ENCODE data around the gene RAD18. TPM values are rescaled to one million over a fixed set of nuclear protein-coding genes. Genes with fewer than 3 reads are reported as not detected.

RAD18 gene
- total RNA-seq, 2 experiments from 2014 or later: 44.5 to 45.4 TPM

DNA sequence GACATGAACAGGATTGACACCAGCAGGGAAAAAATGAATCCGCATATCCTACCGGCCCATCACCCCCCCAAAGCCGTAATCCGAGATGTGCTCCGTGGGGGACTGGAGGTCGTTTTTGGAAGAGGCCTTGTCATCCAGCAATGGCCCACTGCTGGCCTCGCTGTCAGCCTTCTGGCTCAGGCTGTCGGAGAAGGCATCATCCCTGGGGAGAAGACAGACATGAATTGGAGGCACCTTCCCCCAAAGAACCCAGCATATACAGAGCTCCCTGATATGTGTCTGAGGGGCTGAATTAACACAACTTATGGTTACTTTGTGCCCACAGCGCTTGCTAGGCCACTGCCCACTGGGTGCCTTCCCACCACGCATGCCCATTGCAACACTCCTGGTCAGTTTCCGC lies 29.6 kb upstream of the RAD18 start:
- H3K4me1 Mint-ChIP-seq (ENCODE audit: low read depth): peaks cover under 1% of the 10 kb centered on the region
- intact Hi-C loops (cut with micrococcal nuclease): no loop called here
- no peaks in the 10 kb centered on the region for H3K27me3 Mint-ChIP-seq (ENCODE audit: low read depth)
- H3K27ac Mint-ChIP-seq: no peak overlapping the region
- no peak overlapping the region for H3K4me3 Mint-ChIP-seq
- CTCF ChIA-PET: no interaction called here
- H3K36me3 Mint-ChIP-seq (ENCODE audit: low read depth): no peaks in the 10 kb centered on the region
- H3K9me3 Mint-ChIP-seq: no peaks in the 10 kb centered on the region
- DNase-seq: no peak

GRCh38 chr3:8992199-8992598 lies 28.9 kb upstream of the RAD18 start:
- no peaks in the 10 kb centered on the region for H3K27me3 Mint-ChIP-seq (ENCODE audit: low read depth)
- H3K36me3 Mint-ChIP-seq (ENCODE audit: low read depth): no peaks in the 10 kb centered on the region
- DNase-seq: no peak
- no peak overlapping the region for H3K27ac Mint-ChIP-seq
- intact Hi-C loops (cut with micrococcal nuclease): no loop called here
- H3K4me1 Mint-ChIP-seq (ENCODE audit: low read depth): peaks cover 3% of the 10 kb centered on the region
- no peak overlapping the region for H3K4me3 Mint-ChIP-seq
- no peaks in the 10 kb centered on the region for H3K9me3 Mint-ChIP-seq
- CTCF ChIA-PET: interaction anchor here (1.4 to 6.9 kb wide), 2 partner anchors 23 to 310 kb away, joined by 3 to 85 read pairs; no protein-coding TSS in a partner anchor

DNA sequence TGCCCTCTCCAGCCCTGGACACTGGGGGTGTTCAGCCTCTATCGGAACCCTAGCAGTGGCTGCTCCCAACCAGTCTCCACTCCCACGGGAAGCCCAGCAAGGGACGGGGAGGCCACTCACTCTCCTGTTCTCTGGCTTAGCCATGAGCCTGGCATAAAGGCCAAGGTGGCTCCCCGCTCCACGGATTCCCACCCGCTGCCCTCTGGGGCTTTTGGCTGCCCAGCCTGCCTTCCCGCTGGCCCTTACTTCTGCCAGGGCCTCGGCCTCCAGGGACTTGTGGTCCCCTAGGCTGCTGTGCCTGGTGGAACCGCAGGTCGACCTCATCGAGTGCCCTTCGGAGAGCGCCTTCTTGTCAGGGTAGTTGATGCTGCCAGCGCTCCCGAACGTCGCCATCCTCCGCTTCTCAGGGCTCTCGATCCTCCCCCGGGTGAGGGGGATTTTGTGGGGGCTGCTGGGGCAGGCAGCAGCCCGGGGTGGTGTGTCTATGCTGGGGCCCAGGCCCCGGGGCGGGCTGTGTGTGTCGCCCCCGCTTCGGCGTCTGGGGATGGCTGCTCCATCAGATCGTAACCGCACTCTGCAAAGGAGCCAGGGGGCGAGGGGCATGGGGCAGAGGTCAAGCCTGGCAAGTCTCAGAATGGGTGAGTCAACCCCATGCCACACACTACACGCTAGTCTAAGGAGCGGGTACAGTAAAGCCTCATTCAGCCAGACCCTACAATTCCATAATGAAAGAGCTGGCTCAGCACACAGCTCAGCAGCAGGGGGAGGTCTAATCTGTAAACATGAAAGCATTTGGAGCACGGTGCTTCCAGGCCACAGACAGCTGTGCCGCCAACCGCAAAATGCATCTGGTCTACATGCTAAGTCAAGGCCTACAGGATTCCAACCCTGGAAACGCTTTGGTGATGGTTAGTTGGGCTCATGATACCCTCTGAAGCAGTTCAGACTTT lies 27.3 kb upstream of the RAD18 start:
- CTCF ChIA-PET: interaction anchor here (1.4 to 6.9 kb wide), 2 partner anchors 21 to 312 kb away, joined by 3 to 85 read pairs; no protein-coding TSS in a partner anchor
- Mint-ChIP-seq H3K9me3 (no peaks in the 10 kb centered on the region), H3K27ac (no peak overlapping the region), H3K36me3 (ENCODE audit: low read depth) (no peaks in the 10 kb centered on the region), H3K27me3 (ENCODE audit: low read depth) (no peaks in the 10 kb centered on the region), H3K4me1 (ENCODE audit: low read depth) (peaks cover 3% of the 10 kb centered on the region), H3K4me3 (no peak overlapping the region)
- intact Hi-C loops (cut with micrococcal nuclease): no loop called here
- DNase-seq: no peak

- CTCF ChIA-PET: interaction anchor here (0.7 to 6.9 kb wide), 14 partner anchors 8 to 313 kb away, joined by 3 to 85 read pairs (median 4); partner anchors contain the start of gene SRGAP3
- no peaks in the 10 kb centered on the region for H3K36me3 Mint-ChIP-seq (ENCODE audit: low read depth)
- H3K9me3 Mint-ChIP-seq: no peaks in the 10 kb centered on the region
- intact Hi-C loops (cut with micrococcal nuclease): loop anchor here (1.0 kb wide), 4 partner anchors 78 to 313 kb away; partner anchors contain the start of gene SRGAP3
- DNase-seq: no peak
- no peak overlapping the region for H3K4me3 Mint-ChIP-seq
- peaks cover 3% of the 10 kb centered on the region for H3K4me1 Mint-ChIP-seq (ENCODE audit: low read depth)
- H3K27ac Mint-ChIP-seq: no peak overlapping the region
- H3K27me3 Mint-ChIP-seq (ENCODE audit: low read depth): no peaks in the 10 kb centered on the region
Measured at GRCh38 chr3:8988791-8989558, 25.7 kb upstream of the RAD18 start.

DNA sequence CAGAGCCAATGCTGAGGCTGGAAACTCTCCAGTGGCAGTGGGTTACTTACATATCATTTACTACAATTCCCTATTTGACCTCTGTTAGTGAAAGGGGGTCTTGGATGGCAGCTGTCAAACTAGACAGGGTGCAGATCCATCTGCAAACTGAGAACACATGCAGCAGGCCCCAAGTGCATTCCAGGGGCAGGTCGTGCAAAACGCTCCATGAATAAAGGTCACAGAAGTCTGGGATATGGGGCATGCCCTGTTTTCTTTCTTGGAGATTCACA lies 25.0 kb upstream of the RAD18 start:
- Mint-ChIP-seq H3K4me1 (ENCODE audit: low read depth) (peaks cover 3% of the 10 kb centered on the region), H3K27ac (no peak overlapping the region), H3K4me3 (no peak overlapping the region), H3K9me3 (no peaks in the 10 kb centered on the region), H3K27me3 (ENCODE audit: low read depth) (no peaks in the 10 kb centered on the region), H3K36me3 (ENCODE audit: low read depth) (no peaks in the 10 kb centered on the region)
- no peak for DNase-seq
- CTCF ChIA-PET: interaction anchor here (0.6 to 6.9 kb wide), 23 partner anchors 9 to 314 kb away, joined by 3 to 85 read pairs (median 4); partner anchors contain the start of gene SRGAP3
- intact Hi-C loops (cut with micrococcal nuclease): loop anchor here (1.0 kb wide), 4 partner anchors 79 to 314 kb away; partner anchors contain the start of gene SRGAP3

GRCh38 chr3:8987645-8988383 lies 24.5 kb upstream of the RAD18 start:
- Mint-ChIP-seq H3K36me3 (ENCODE audit: low read depth) (no peaks in the 10 kb centered on the region), H3K4me3 (no peak overlapping the region), H3K4me1 (ENCODE audit: low read depth) (peaks cover 3% of the 10 kb centered on the region), H3K9me3 (no peaks in the 10 kb centered on the region), H3K27ac (no peak overlapping the region), H3K27me3 (ENCODE audit: low read depth) (no peaks in the 10 kb centered on the region)
- peak; percentile 84 for DNase-seq
- intact Hi-C loops (cut with micrococcal nuclease): loop anchor here (1.0 kb wide), 4 partner anchors 79 to 314 kb away; partner anchors contain the start of gene SRGAP3
- CTCF ChIA-PET: interaction anchor here (0.6 to 6.9 kb wide), 32 partner anchors 9 to 478 kb away, joined by 3 to 85 read pairs (median 4); partner anchors contain the start of gene SRGAP3

GRCh38 chr3:8987226-8987625 lies 24.0 kb upstream of the RAD18 start:
- CTCF ChIA-PET: interaction anchor here (0.6 to 6.9 kb wide), 29 partner anchors 8 to 479 kb away, joined by 3 to 85 read pairs (median 5); partner anchors contain the start of gene SRGAP3
- intact Hi-C loops (cut with micrococcal nuclease): no loop called here
- Mint-ChIP-seq H3K27me3 (ENCODE audit: low read depth) (no peaks in the 10 kb centered on the region), H3K9me3 (no peaks in the 10 kb centered on the region), H3K4me3 (no peak overlapping the region), H3K36me3 (ENCODE audit: low read depth) (no peaks in the 10 kb centered on the region), H3K4me1 (ENCODE audit: low read depth) (peaks cover 3% of the 10 kb centered on the region), H3K27ac (no peak overlapping the region)
- DNase-seq: no peak

DNA sequence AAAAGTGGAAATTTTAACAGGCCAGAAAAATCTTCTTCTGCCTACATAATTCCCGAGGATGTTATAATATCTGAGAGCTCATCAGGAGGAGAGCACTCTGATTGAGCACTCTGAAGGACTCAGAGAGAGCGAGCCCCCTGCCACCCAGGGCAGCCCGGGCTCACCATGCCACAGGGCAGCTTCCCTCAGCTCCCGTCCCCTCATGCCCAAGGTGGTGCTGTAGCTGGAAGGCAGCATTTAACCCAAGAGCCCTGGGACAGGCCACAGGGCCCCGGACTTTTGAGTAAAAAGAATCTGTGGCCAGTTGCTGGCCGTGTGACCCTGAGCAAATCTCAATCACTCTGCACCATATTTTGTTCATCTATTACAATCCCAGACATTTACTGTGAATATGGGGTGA lies 23.5 kb upstream of the RAD18 start:
- H3K27me3 Mint-ChIP-seq (ENCODE audit: low read depth): no peaks in the 10 kb centered on the region
- no peaks in the 10 kb centered on the region for H3K36me3 Mint-ChIP-seq (ENCODE audit: low read depth)
- no peak overlapping the region for H3K4me3 Mint-ChIP-seq
- H3K4me1 Mint-ChIP-seq (ENCODE audit: low read depth): peaks cover 3% of the 10 kb centered on the region
- H3K9me3 Mint-ChIP-seq: no peaks in the 10 kb centered on the region
- no peak for DNase-seq
- no peak overlapping the region for H3K27ac Mint-ChIP-seq
- intact Hi-C loops (cut with micrococcal nuclease): no loop called here
- CTCF ChIA-PET: interaction anchor here (0.6 to 6.9 kb wide), 16 partner anchors 10 to 479 kb away, joined by 3 to 85 read pairs (median 6); partner anchors contain the start of gene SRGAP3

GRCh38 chr3:8985876-8986275 lies 22.6 kb upstream of the RAD18 start:
- Mint-ChIP-seq H3K27ac (no peak overlapping the region), H3K27me3 (ENCODE audit: low read depth) (no peaks in the 10 kb centered on the region), H3K36me3 (ENCODE audit: low read depth) (no peaks in the 10 kb centered on the region), H3K4me3 (no peak overlapping the region), H3K4me1 (ENCODE audit: low read depth) (peaks cover 3% of the 10 kb centered on the region), H3K9me3 (no peaks in the 10 kb centered on the region)
- intact Hi-C loops (cut with micrococcal nuclease): no loop called here
- no peak for DNase-seq
- CTCF ChIA-PET: interaction anchor here (1.0 to 6.9 kb wide), 6 partner anchors 14 to 317 kb away, joined by 3 to 85 read pairs (median 16); partner anchors contain the start of gene SRGAP3

GRCh38 chr3:8985411-8985831 lies 22.1 kb upstream of the RAD18 start:
- Mint-ChIP-seq H3K9me3 (no peaks in the 10 kb centered on the region), H3K27ac (no peak overlapping the region), H3K36me3 (ENCODE audit: low read depth) (no peaks in the 10 kb centered on the region), H3K4me3 (no peak overlapping the region), H3K27me3 (ENCODE audit: low read depth) (no peaks in the 10 kb centered on the region), H3K4me1 (ENCODE audit: low read depth) (peaks cover 3% of the 10 kb centered on the region)
- DNase-seq: no peak
- intact Hi-C loops (cut with micrococcal nuclease): no loop called here
- CTCF ChIA-PET: interaction anchor here (1.0 to 6.9 kb wide), 2 partner anchors 19 to 317 kb away, joined by 3 to 85 read pairs; no protein-coding TSS in a partner anchor

- H3K4me1 Mint-ChIP-seq (ENCODE audit: low read depth): peaks cover 3% of the 10 kb centered on the region
- no peak overlapping the region for H3K27ac Mint-ChIP-seq
- intact Hi-C loops (cut with micrococcal nuclease): no loop called here
- no peak overlapping the region for H3K4me3 Mint-ChIP-seq
- CTCF ChIA-PET: no interaction called here
- H3K27me3 Mint-ChIP-seq (ENCODE audit: low read depth): no peaks in the 10 kb centered on the region
- DNase-seq: no peak
- H3K9me3 Mint-ChIP-seq: peaks cover 2% of the 10 kb centered on the region
- H3K36me3 Mint-ChIP-seq (ENCODE audit: low read depth): no peaks in the 10 kb centered on the region
Measured at GRCh38 chr3:8984526-8984925, 21.3 kb upstream of the RAD18 start.

All from activated naive CD4-positive, alpha-beta T cell treated with anti-CD3 and anti-CD28 coated beads for 36 hours (primary cell).